Activated CD4-positive, alpha-beta T cell treated with anti-CD3 and anti-CD28 coated beads, Interleukin-2, Interleukin-6, amounts not matched to agents 100 ng/mL and 50 ng/mL, durations not matched to agents 16 hours and 8 hours (primary cell): ENCODE data around the gene BCAS2.
A peak's percentile ranks its signal among the peaks of the same experiment; 100 is the strongest.
"Not testable (repeated sequence)": the region's sequence is repeated elsewhere in the genome, so short reads cannot be mapped to it uniquely, and the experiment has no call there.

ENCODE experiments used
- DNase-seq: peaks from one replicate; pipeline ENCODE4 v3.0.0-alpha.2; 2020

The BCAS2 gene

DNA sequence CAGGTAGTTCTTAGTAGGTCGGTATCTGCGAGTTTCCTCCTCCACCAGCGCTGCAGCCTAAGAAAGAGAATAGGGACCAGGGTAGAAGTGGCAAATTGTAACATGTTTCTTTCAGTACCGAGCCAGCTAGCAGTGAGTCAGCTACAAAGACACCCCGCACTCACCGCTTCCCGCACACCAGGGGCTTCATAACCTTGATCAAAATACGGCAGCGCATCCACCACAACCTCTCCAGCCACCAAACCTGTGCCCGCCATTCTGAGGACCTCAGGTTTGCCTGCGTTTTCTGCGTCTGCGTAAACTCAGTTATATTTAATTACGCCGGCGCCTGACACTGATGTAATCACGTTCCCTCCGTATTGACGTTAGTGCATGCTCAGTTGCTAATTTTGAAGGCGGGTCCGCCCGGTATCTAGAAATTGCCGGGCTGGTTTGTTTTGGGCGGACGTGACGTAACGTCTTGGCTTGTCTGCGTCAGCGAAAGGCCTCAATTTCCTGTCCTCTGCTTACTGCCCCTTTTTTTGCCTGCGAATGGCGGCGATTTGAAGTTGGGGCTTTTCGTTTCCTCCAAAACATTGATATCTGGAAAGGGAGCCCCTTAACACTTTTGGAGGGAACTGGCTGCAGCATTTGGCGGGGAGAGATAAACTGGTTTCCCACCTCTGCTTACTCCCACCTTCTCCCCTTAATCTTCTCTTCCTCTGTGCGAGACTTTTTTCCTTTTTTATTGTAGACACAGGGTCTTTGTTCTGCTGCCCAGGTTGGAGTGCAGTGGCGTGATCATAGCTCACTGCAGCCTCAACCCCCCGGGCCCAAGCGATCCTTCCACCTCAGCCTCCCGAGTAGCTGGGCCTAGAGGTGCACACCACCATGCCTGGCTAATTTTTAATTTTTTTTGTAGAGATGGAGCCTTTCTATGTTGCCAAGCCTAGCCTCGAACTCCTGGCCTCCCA lies at the start of gene BCAS2:
Gene BCAS2 (minus strand): TSS at position 281 of the 953 bp plus-strand sequence. CDS start 24 bp downstream, at position 257.
- DNase-seq: peak; percentile 97

- DNase-seq: no peak
These were observed 45.7 kb upstream of the BCAS2 start for GRCh38 chr1:114627107-114627506.

- no peak for DNase-seq
These were observed 41.9 kb upstream of the BCAS2 start for GRCh38 chr1:114623364-114623763.

DNA sequence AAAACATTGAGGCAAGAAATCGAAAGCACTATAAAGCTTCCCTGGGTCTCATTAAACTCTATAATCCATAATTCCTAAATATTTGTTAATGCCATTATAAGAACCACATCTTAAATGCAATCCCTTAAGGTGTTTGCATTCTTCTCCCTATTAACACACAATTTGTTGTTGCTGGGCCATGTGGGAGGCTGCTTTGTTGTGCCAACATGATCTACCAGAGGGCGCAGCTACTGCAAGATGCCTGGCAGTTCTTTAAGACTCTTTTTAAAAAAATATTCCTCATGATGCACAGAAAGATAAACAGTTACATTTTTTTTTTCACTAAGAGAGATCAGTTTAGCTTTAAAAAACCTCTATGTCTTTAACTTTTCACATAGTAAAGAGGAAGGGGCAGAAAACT lies 39.0 kb upstream of the BCAS2 start:
- DNase-seq: no peak

- no peak for DNase-seq
These were observed 37.2 kb upstream of the BCAS2 start for GRCh38 chr1:114618606-114619005.

- no peak for DNase-seq
These were observed 29.3 kb upstream of the BCAS2 start for GRCh38 chr1:114610546-114611245.

GRCh38 chr1:114609826-114610225 lies 28.4 kb upstream of the BCAS2 start:
- peak; percentile 0 for DNase-seq

GRCh38 chr1:114609026-114609425 lies 27.6 kb upstream of the BCAS2 start:
- DNase-seq: no peak

DNA sequence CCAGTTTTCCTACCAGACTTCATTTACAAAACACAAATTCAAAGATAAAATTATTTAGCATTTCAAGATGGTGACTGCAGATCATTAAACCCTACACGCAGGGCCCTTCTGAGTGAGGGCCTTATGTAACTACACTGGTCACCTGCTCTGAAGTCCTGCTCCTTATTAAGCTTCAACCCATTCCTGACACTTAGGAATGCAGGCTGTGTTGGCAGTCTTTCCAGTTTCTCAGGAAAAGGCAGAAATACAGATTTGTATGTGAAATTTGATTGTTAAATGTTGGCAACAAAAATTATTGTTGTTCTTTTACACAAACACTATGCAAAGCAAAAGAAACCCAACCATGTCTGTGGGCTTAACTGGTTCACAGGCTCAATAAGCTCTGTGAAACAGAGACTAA lies 25.8 kb upstream of the BCAS2 start:
- DNase-seq: no peak

- DNase-seq: no peak
These were observed 16.5 kb upstream of the BCAS2 start for GRCh38 chr1:114597949-114598348.

- DNase-seq: no peak
These were observed 14.2 kb upstream of the BCAS2 start for GRCh38 chr1:114595602-114596001.

GRCh38 chr1:114594046-114594445 lies 12.6 kb upstream of the BCAS2 start:
- no peak for DNase-seq

GRCh38 chr1:114589122-114589521 lies 7.7 kb upstream of the BCAS2 start:
- no peak for DNase-seq

- no peak for DNase-seq
These were observed 6.8 kb upstream of the BCAS2 start for GRCh38 chr1:114588196-114588689.

GRCh38 chr1:114587203-114587991 lies 6.0 kb upstream of the BCAS2 start:
- no peak for DNase-seq

GRCh38 chr1:114586513-114587047 lies 5.2 kb upstream of the BCAS2 start:
- no peak for DNase-seq

DNA sequence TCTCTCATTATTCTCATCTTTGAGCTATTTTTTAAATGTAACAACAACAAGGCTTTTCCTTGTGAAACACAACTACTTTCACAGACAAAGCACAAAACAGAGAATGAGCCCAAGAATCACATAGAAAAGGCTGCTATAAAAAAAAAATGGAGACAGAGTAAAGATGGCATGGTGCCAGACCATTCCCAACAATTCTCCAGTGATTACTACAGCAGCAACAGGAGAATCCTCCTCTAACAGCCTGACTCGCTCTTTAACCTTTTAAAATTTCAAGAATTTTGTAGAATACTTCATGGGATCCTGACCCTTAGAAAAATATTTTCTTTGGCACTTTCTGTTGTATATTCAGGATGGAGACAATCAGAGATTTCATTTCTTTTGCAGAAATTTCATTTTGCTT lies 3.8 kb upstream of the BCAS2 start:
- DNase-seq: no peak

DNA sequence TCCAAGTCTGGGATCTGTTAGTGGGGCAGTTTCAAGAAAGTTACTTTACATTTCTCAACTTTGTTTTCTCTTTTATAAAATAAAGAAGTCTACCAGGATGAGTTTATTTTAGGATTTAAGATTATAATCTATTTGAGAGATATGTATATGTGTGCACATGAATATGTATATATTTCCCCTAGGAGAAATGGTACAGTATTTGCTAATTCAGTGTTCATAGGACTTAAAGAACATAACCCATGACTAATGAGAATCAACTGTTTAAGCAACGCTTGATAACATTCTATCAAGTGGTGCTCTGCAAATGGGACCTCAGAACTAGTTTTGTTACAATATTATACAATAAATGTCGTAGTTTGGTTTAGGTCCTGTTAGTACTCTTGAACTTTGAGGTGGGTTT lies 7.0 kb downstream of the BCAS2 start:
- no peak for DNase-seq

DNA sequence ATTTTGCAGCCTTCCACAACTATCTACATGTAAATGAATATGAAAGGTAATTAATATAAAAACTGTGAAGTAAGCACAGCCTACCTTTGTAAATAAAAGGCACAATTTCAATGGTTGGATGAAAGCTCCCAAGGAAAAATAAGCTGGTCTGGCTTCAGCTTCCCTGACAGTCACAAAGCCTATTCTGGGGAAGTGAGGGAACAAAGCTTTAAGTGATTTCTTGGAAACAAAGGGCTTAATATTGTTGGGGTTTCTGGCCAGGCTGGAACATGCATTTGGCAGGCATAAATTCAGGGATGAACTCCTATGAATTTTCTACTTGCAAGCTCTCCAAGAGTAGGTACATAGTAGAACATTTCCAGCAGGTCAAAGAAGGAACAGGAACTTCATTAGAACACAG lies 17.3 kb downstream of the BCAS2 start:
- no peak for DNase-seq

GRCh38 chr1:114562978-114563510 lies 18.4 kb downstream of the BCAS2 start:
- not testable (repeated sequence) for DNase-seq

- DNase-seq: no peak
These were observed 20.1 kb downstream of the BCAS2 start for GRCh38 chr1:114561333-114561732.

DNA sequence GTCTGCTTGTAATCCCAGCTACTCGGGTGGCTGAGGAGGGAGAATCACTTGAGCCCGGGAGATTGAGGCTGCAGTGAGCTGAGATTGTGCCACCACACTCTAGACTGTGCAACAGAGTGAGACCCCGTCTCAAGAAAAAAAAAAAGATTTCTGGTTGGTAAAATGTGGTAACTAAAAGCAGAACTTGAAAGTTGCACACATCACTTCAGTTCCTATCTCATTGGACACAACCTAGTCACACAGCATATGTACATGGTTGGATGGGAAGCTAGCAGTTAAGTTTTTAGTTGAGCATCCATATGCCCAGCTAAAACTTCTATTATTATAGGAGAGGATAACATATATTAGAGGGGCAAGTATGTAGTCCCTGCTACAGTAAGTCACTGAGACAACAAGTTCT lies 22.1 kb downstream of the BCAS2 start:
- DNase-seq: no peak
